ENCODE data around the gene SRRM2. TPM values are rescaled to one million over a fixed set of nuclear protein-coding genes. Genes with fewer than 3 reads are reported as not detected.
A peak's percentile ranks its signal among the peaks of the same experiment; 100 is the strongest.

Gene SRRM2
- polyA plus RNA-seq, 3 donors, result 19.0 to 1,186 (median 31.8) TPM

- no peak overlapping the region for H3K4me3 ChIP-seq (replicated peaks in 1 of 3; ENCODE audit: low read depth in 2 of 3, low read length in 3 of 3)
- Mint-ChIP-seq H3K27me3 (ENCODE audit: low read depth in 3 of 3) (peaks cover 33 to 61% (median 50%) of the 10 kb centered on the region in 3 donors), H3K9me3 (peaks cover 0 to 2% (median 0%) of the 10 kb centered on the region in 7 donors), H3K36me3 (peaks cover 0 to 4% of the 10 kb centered on the region in 2 donors), H3K4me3 (no peak overlapping the region), H3K4me1 (peaks cover 25% of the 10 kb centered on the region), H3K27ac (no peak overlapping the region)
- no peak for TF ChIP-seq CTCF (IDR thresholded peaks at IDR 0.05)
- no peak overlapping the region for H3K27ac ChIP-seq (ENCODE audit: low read depth in 1 of 2, low read length in 2 of 2)
- H3K27me3 ChIP-seq (ENCODE audit: control insufficient read depth in 2 of 2, insufficient read depth in 2 of 2, low read length in 2 of 2), result peaks cover 6 to 43% of the 10 kb centered on the region in 2 donors
- H3K9me3 ChIP-seq (replicated peaks in 1 of 2; ENCODE audit: control insufficient read depth in 1 of 2, insufficient read depth in 1 of 2, low read length in 2 of 2), result no peaks in the 10 kb centered on the region
- H4K20me1 ChIP-seq (ENCODE audit: insufficient read depth, low read length), result no peaks in the 10 kb centered on the region
- H2AFZ ChIP-seq (ENCODE audit: insufficient read depth, low read depth, low read length, poor library complexity, severe bottlenecking), result no peak overlapping the region
- H3K4me1 ChIP-seq (ENCODE audit: control insufficient read depth in 1 of 2, insufficient read depth in 2 of 2, low read length in 2 of 2), result peaks cover 17 to 23% of the 10 kb centered on the region in 2 donors
- no peak for DNase-seq
- H3K36me3 ChIP-seq (replicated peaks in 1 of 2; ENCODE audit: control insufficient read depth in 1 of 2, insufficient read depth in 2 of 2, low read length in 2 of 2), result no peaks in the 10 kb centered on the region
- 73% methylated on average over 2 of the region's 3 CpGs for WGBS (ENCODE audit: insufficient coverage)
- no peak overlapping the region for H3K4me2 ChIP-seq (replicated peaks; ENCODE audit: extremely low read depth, low read length, poor library complexity, severe bottlenecking)
- no peak overlapping the region for H3K9ac ChIP-seq (ENCODE audit: insufficient read depth, low read length, poor library complexity, severe bottlenecking)
- intact Hi-C loops (cut with micrococcal nuclease), result loop anchor here (1.0 to 5.0 kb wide), 2 partner anchors 8 to 36 kb away; no protein-coding TSS in a partner anchor
- H3K79me2 ChIP-seq (ENCODE audit: insufficient read depth, low read length), result no peaks in the 10 kb centered on the region
These were observed 34.4 kb downstream of the SRRM2 start for GRCh38 chr16:2786826-2787151.

DNA sequence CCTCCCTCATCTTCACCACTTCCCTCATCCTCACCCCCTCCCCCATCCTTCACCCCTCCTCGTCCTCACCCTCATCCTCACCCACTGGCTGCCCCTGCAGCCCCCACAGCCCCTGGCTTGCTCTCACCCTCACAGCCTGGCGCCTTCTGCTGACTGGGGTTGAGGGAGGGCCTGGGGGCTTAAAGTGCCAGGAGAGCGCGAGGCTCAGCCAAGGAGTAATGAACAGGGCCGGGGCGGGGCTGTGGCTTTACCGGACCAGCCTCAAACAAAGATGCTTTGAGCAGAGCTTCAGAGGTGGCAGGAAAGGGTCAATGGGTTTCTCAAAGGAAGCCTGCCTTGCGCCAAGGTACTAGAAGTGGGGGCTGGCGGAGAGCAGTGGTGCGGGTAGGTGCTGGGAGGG lies 35.0 kb downstream of the SRRM2 start, which contains the start of gene PRSS33:
Gene PRSS33, minus strand, starts transcription at position 155 of the 400 bp plus-strand sequence. CDS start 1,013 bp downstream, outside the sequence.
- no peaks in the 10 kb centered on the region for H3K36me3 ChIP-seq (replicated peaks in 1 of 2; ENCODE audit: control insufficient read depth in 1 of 2, insufficient read depth in 2 of 2, low read length in 2 of 2)
- no peak within 1 kb of the TSS for H3K9ac ChIP-seq (ENCODE audit: insufficient read depth, low read length, poor library complexity, severe bottlenecking)
- no peak for TF ChIP-seq CTCF (IDR thresholded peaks at IDR 0.05)
- no peaks in the 10 kb centered on the region for H4K20me1 ChIP-seq (ENCODE audit: insufficient read depth, low read length)
- no peaks in the 10 kb centered on the region for H3K9me3 ChIP-seq (replicated peaks in 1 of 2; ENCODE audit: control insufficient read depth in 1 of 2, insufficient read depth in 1 of 2, low read length in 2 of 2)
- Mint-ChIP-seq H3K4me3 (peak within 1 kb of the TSS in 1 of 2 donors; percentile 85), H3K9me3 (peaks cover 0 to 2% (median 0%) of the 10 kb centered on the region in 7 donors), H3K27me3 (ENCODE audit: low read depth in 3 of 3) (peaks cover 33 to 61% (median 50%) of the 10 kb centered on the region in 3 donors), H3K27ac (no peak within 1 kb of the TSS), H3K36me3 (peaks cover 0 to 4% of the 10 kb centered on the region in 2 donors), H3K4me1 (peaks cover 31% of the 10 kb centered on the region)
- H3K4me1 ChIP-seq (ENCODE audit: control insufficient read depth in 1 of 2, insufficient read depth in 2 of 2, low read length in 2 of 2), result peaks cover 22 to 29% of the 10 kb centered on the region in 2 donors
- intact Hi-C loops (cut with micrococcal nuclease), result loop anchor here in 1 of 2 donors (5.0 kb wide), 1 partner anchor 35 kb away; no protein-coding TSS in a partner anchor
- no peak within 1 kb of the TSS for H2AFZ ChIP-seq (ENCODE audit: insufficient read depth, low read depth, low read length, poor library complexity, severe bottlenecking)
- H3K4me2 ChIP-seq (replicated peaks; ENCODE audit: extremely low read depth, low read length, poor library complexity, severe bottlenecking), result no peak within 1 kb of the TSS
- whole genome bisulfite sequencing (ENCODE audit: insufficient coverage), result 26% methylated on average over 3 of the region's 10 CpGs
- H3K27ac ChIP-seq (ENCODE audit: low read depth in 1 of 2, low read length in 2 of 2), result no peak within 1 kb of the TSS
- no peak for DNase-seq
- peaks cover 6 to 43% of the 10 kb centered on the region in 2 donors for H3K27me3 ChIP-seq (ENCODE audit: control insufficient read depth in 2 of 2, insufficient read depth in 2 of 2, low read length in 2 of 2)
- H3K79me2 ChIP-seq (ENCODE audit: insufficient read depth, low read length), result no peaks in the 10 kb centered on the region
- H3K4me3 ChIP-seq (replicated peaks in 1 of 3; ENCODE audit: low read depth in 2 of 3, low read length in 3 of 3), result no peak within 1 kb of the TSS

All from CD14-positive monocyte (primary cell).